ENCODE data around the gene INHBA. TPM values are rescaled to one million over a fixed set of nuclear protein-coding genes. Genes with fewer than 3 reads are reported as not detected.

INHBA gene
- total RNA-seq, result 5.9 and 8.9 TPM in 2 replicates

GRCh38 chr7:41702635-41703371 is at the start of gene INHBA:
INHBA (minus strand) TSS chr7:41703090; CDS start chr7:41700374, 2,716 bp downstream.
- H3K4me3 ChIP-seq (ENCODE audit: low read depth, low read length), result no peak within 1 kb of the TSS
- no peak for DNase-seq (ENCODE audit: low read depth)
- TF ChIP-seq, protein P1, sequence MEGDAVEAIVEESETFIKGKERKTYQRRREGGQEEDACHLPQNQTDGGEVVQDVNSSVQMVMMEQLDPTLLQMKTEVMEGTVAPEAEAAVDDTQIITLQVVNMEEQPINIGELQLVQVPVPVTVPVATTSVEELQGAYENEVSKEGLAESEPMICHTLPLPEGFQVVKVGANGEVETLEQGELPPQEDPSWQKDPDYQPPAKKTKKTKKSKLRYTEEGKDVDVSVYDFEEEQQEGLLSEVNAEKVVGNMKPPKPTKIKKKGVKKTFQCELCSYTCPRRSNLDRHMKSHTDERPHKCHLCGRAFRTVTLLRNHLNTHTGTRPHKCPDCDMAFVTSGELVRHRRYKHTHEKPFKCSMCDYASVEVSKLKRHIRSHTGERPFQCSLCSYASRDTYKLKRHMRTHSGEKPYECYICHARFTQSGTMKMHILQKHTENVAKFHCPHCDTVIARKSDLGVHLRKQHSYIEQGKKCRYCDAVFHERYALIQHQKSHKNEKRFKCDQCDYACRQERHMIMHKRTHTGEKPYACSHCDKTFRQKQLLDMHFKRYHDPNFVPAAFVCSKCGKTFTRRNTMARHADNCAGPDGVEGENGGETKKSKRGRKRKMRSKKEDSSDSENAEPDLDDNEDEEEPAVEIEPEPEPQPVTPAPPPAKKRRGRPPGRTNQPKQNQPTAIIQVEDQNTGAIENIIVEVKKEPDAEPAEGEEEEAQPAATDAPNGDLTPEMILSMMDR (conservative IDR thresholded peaks at IDR 0.05; ENCODE audit: low read depth, low read length), result no peak

- H3K4me3 ChIP-seq (ENCODE audit: low read depth, low read length), result no peak overlapping the region
- no peak for DNase-seq (ENCODE audit: low read depth)
- TF ChIP-seq, protein P1 (conservative IDR thresholded peaks at IDR 0.05; ENCODE audit: low read depth, low read length), result no peak
These were observed 49.7 kb upstream of the INHBA start for GRCh38 chr7:41752615-41753014.

GRCh38 chr7:41750661-41751540 is 48.0 kb upstream of the INHBA start:
- TF ChIP-seq, protein P1 (conservative IDR thresholded peaks at IDR 0.05; ENCODE audit: low read depth, low read length), result no peak
- no peak overlapping the region for H3K4me3 ChIP-seq (ENCODE audit: low read depth, low read length)
- no peak for DNase-seq (ENCODE audit: low read depth)

DNA sequence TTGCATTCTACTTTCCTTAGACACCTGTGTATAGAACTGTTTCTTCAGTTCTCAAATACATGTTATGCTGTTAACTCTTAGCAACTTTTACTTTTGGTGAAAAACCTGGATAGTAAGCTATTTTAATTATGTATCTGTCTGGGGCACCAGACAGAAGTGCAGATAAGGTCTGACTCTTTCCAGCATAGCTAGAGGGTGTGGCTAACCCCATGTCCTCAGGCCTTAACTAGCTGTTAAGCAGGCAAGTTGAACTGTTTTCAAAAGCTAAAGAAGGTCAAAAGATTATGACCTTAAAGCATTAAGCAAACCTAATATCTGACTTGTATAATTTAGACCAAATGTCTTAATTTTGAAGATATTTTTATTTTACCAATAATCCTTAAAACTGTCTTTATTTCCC is 45.1 kb upstream of the INHBA start:
- no peak for DNase-seq (ENCODE audit: low read depth)
- no peak overlapping the region for H3K4me3 ChIP-seq (ENCODE audit: low read depth, low read length)
- TF ChIP-seq, protein P1 (conservative IDR thresholded peaks at IDR 0.05; ENCODE audit: low read depth, low read length), result no peak

GRCh38 chr7:41745451-41745850 is 42.6 kb upstream of the INHBA start:
- TF ChIP-seq, protein P1 (conservative IDR thresholded peaks at IDR 0.05; ENCODE audit: low read depth, low read length), result no peak
- DNase-seq (ENCODE audit: low read depth), result no peak

DNA sequence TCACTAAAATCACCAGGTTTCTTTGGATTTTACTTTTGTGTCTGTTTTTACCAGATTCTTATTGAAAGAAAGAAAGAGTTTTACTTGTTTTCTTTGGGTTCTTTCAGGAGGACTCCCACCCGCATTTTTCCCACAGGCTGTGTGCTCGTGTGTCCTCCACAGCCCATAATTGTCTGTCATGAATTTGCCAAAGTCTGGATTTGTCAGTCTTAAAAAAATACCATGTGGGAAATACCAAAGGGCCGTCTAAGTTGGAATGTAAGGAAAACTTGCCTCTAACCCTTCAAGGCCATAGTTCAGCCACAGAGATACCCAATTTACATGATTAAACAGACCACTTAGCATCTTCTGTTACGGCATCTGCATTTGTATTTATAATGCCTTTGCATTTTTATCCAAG is 41.3 kb upstream of the INHBA start:
- no peak overlapping the region for H3K4me3 ChIP-seq (ENCODE audit: low read depth, low read length)
- TF ChIP-seq, protein P1 (conservative IDR thresholded peaks at IDR 0.05; ENCODE audit: low read depth, low read length), result no peak
- no peak for DNase-seq (ENCODE audit: low read depth)

More at GRCh38 chr7:41745451-41745850, 42.6 kb upstream of the INHBA start:
- H3K4me3 ChIP-seq (ENCODE audit: low read depth, low read length), result no peak overlapping the region

Data from epithelial cell of proximal tubule (primary cell).